Tibial nerve (tissue), 4 donors: ENCODE results near the gene SLC6A9.

Experiments
- EP300 ChIP-seq, 2 donors: sonication (generic); formaldehyde crosslinking; IDR thresholded peaks; one replicate each; pipeline ENCODE4 v1.6.1; 2017; ENCODE audit warnings: antibody characterized with exemption in 2 of 2, mild to moderate bottlenecking in 1 of 2
- POLR2A ChIP-seq, 2 donors: fragments of 450-650 bp; IDR thresholded peaks; one replicate each; pipeline ENCODE4 v1.6.1; 2017; ENCODE audit warnings: antibody characterized with exemption in 2 of 2, mild to moderate bottlenecking in 2 of 2, moderate library complexity in 2 of 2
- TF ChIP-seq, protein P1 (sequence below), 5 experiments: fragments of 200-600 bp in 3 of 5; fragments of 450-650 bp in 2 of 5; sonication (generic) in 3 of 5; IDR thresholded peaks; one replicate each; pipeline ENCODE4 v1.5.1; 2016 to 2019; ENCODE audit warnings: antibody characterized with exemption in 5 of 5, mild to moderate bottlenecking in 3 of 5, moderate library complexity in 2 of 5

DNA sequence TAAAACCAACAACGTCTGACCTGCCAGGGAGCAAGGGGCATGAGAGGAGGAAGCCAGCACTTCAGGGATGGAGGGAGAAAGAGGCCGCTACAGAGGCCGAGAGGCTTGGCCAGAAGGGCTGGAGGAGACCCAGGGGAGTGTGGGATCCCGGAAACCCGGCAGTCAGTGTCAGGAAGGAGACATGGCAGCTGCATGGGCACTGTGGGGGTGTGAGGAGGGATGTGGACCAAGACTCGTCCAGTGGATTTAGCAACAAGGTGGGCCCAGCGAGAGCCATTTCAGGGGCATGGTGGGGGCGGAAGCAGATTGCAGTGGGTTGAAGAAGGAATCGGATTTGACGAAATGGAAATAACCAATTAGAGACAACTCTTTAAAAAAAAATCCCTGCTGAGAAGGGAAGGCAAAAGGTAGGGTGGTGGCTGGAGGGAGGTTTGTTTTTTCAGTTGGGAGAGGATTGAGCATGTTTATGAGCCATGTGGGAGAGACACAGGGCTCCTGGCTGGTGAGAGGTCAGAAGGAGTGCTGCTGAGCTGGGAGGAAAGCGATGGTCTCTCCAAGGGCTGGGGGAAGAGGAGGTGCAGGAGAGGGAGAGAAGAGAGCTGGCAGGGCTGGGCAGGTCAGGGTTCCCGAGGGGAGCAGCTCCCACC, 47.9 kb downstream of the SLC6A9 start:
- TF ChIP-seq EP300 (IDR thresholded peaks at IDR 0.05) (no peak), POLR2A (IDR thresholded peaks at IDR 0.05) (no peak)
- TF ChIP-seq, protein P1, sequence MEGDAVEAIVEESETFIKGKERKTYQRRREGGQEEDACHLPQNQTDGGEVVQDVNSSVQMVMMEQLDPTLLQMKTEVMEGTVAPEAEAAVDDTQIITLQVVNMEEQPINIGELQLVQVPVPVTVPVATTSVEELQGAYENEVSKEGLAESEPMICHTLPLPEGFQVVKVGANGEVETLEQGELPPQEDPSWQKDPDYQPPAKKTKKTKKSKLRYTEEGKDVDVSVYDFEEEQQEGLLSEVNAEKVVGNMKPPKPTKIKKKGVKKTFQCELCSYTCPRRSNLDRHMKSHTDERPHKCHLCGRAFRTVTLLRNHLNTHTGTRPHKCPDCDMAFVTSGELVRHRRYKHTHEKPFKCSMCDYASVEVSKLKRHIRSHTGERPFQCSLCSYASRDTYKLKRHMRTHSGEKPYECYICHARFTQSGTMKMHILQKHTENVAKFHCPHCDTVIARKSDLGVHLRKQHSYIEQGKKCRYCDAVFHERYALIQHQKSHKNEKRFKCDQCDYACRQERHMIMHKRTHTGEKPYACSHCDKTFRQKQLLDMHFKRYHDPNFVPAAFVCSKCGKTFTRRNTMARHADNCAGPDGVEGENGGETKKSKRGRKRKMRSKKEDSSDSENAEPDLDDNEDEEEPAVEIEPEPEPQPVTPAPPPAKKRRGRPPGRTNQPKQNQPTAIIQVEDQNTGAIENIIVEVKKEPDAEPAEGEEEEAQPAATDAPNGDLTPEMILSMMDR (IDR thresholded peaks at IDR 0.05), result no peak
